Mesothelial cell of epicardium (in vitro differentiated cells): ENCODE measurements around the gene FREY1. TPM values are rescaled to one million over a fixed set of nuclear protein-coding genes. Genes with fewer than 3 reads are reported as not detected.

Source experiments
- DNase-seq, 2 experiments: peaks; one replicate each; pipeline ENCODE4 v3.0.0; 2021; ENCODE audit warnings: low spot score in 2 of 2; ENCODE audit not compliant: unreplicated experiment in 2 of 2
- H3K27ac Mint-ChIP-seq: 2 replicates; pipeline ENCODE4 v1.8.0; 2021; ENCODE audit warnings: mixed read lengths
- H3K27me3 Mint-ChIP-seq: 2 replicates; pipeline ENCODE4 v1.8.0; 2021; ENCODE audit warnings: low read depth, mixed read lengths
- H3K36me3 Mint-ChIP-seq: 2 replicates; pipeline ENCODE4 v1.8.0; 2021; ENCODE audit warnings: mixed read lengths
- H3K4me1 Mint-ChIP-seq: 2 replicates; pipeline ENCODE4 v1.8.0; 2021; ENCODE audit warnings: mixed read lengths
- H3K4me3 Mint-ChIP-seq: 2 replicates; pipeline ENCODE4 v1.8.0; 2021; ENCODE audit warnings: mild to moderate bottlenecking, moderate library complexity, mixed read lengths
- H3K9me3 Mint-ChIP-seq: 2 replicates; pipeline ENCODE4 v1.8.0; 2021; ENCODE audit warnings: mixed read lengths
- total RNA-seq: library from RNA; stranded (reverse); gene quantifications from 3 replicates; pipeline ENCODE4 v1.2.1, GENCODE V29; 2021
- TF ChIP-seq, protein P1 (sequence below): fragments of 200-600 bp; sonication (generic); IDR thresholded peaks from one replicate; pipeline ENCODE4 v1.5.0; 2021; ENCODE audit warnings: antibody characterized with exemption; ENCODE audit not compliant: unreplicated experiment

Gene FREY1
- total RNA-seq, 1 donor from 2014 or later: 3.9 TPM

DNA sequence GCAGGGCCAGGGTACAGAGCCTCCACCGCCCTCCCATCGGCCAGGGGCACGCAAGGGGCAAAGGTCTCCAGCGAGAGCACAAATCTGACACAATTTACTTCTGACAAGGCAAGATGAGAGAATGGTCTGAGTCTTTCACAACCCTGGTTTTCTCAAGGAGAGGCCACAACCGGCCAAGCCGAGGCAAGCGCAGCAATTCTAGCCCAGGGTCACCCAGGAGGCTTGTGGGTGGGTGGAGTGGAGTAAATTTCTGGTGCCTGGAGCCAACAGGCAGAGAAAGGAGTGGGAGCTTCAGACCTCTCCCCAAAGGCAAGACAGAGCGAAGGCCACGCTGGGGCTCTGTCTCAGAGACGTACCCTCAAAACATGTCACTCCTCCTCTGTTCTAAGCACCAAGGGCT, 24.7 kb upstream of the FREY1 start:
- TF ChIP-seq, protein P1, sequence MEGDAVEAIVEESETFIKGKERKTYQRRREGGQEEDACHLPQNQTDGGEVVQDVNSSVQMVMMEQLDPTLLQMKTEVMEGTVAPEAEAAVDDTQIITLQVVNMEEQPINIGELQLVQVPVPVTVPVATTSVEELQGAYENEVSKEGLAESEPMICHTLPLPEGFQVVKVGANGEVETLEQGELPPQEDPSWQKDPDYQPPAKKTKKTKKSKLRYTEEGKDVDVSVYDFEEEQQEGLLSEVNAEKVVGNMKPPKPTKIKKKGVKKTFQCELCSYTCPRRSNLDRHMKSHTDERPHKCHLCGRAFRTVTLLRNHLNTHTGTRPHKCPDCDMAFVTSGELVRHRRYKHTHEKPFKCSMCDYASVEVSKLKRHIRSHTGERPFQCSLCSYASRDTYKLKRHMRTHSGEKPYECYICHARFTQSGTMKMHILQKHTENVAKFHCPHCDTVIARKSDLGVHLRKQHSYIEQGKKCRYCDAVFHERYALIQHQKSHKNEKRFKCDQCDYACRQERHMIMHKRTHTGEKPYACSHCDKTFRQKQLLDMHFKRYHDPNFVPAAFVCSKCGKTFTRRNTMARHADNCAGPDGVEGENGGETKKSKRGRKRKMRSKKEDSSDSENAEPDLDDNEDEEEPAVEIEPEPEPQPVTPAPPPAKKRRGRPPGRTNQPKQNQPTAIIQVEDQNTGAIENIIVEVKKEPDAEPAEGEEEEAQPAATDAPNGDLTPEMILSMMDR: no peak
- H3K27me3 Mint-ChIP-seq: no peaks in the 10 kb centered on the region

GRCh38 chr11:45930951-45931570, 24.0 kb upstream of the FREY1 start:
- H3K9me3 Mint-ChIP-seq: no peaks in the 10 kb centered on the region
- no peak for DNase-seq
- H3K4me3 Mint-ChIP-seq: no peak overlapping the region
- H3K4me1 Mint-ChIP-seq: peaks cover 4% of the 10 kb centered on the region
- TF ChIP-seq, protein P1: no peak
- H3K36me3 Mint-ChIP-seq: peaks cover 16% of the 10 kb centered on the region
- H3K27ac Mint-ChIP-seq: peak overlapping the region; percentile 25
- peaks cover 4% of the 10 kb centered on the region for H3K27me3 Mint-ChIP-seq

More for the DNA sequence above, 24.7 kb upstream of the FREY1 start:
- peaks cover 4% of the 10 kb centered on the region for H3K4me1 Mint-ChIP-seq
- no peak overlapping the region for H3K4me3 Mint-ChIP-seq
- H3K36me3 Mint-ChIP-seq: peaks cover 20% of the 10 kb centered on the region
- no peak for DNase-seq
- H3K9me3 Mint-ChIP-seq: no peaks in the 10 kb centered on the region
- H3K27ac Mint-ChIP-seq: no peak overlapping the region

- Mint-ChIP-seq H3K27ac (no peak overlapping the region), H3K36me3 (peaks cover 16% of the 10 kb centered on the region), H3K9me3 (no peaks in the 10 kb centered on the region), H3K4me1 (peaks cover 4% of the 10 kb centered on the region), H3K27me3 (peaks cover 11% of the 10 kb centered on the region), H3K4me3 (no peak overlapping the region)
- no peak for DNase-seq
- TF ChIP-seq, protein P1: no peak
Measured at GRCh38 chr11:45930031-45930794, 23.1 kb upstream of the FREY1 start.

DNA sequence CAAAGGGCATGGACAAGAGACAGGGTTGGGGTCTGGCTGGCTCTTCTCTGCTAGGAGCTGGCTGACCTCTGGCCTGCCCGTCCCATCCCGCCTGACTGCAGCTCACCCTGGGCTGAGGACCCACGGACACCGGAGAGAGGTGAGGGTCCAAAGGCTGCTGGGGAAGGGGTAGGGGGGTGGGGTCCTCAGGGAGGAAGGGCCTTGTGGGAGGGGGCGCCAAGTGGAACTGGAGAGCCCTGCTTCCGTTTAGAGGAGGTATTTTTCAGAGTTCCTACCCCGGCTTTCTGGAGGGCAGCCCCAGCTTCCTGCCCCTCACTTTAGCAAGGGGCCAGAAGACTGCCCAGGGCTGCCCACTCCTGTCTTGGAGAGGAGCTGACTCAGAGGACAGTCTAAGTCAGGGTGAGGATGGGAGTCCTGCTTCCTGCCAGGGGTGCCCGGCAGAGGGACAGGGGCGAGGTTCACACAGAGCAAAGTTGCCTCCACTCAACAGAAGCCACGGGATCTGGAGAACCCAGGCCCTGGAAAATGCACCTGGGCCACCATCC, 22.5 kb upstream of the FREY1 start:
- Mint-ChIP-seq H3K4me1 (peaks cover 4% of the 10 kb centered on the region), H3K27me3 (peaks cover 17% of the 10 kb centered on the region), H3K36me3 (peaks cover 16% of the 10 kb centered on the region), H3K9me3 (no peaks in the 10 kb centered on the region), H3K27ac (no peak overlapping the region), H3K4me3 (no peak overlapping the region)
- TF ChIP-seq, protein P1: no peak
- no peak for DNase-seq

DNA sequence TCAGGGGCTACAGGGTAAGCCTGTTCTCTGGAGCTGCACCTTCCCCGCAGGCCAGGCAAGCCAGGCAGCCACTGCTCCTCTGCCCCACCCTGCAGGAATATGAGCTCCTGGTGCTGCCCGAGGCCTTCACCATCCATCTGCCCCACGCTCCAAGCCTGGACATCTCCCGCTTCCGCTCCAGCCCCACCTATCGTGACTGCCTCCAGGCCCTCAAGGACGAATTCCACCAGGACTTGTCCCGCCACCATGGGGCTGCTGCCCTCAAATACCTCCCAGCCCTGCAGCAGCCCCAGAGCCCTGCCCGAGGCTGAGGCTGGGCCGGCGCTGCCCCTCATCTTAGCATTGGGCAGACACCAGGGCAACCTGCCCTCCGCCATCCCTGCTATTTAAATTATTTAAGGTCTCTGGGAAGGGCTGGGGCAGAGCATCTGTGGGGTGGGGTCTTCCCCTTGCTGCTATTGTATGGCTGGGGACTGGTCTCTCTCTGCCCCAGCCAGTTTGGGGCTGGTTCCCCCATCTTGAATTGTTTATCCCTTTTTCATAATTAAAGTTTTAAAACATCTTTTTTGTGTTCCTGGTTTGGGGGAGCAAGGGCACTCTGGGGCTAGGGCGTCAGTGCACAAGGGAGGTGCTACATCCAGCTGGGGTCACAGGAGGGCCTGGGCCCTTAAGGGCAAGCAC, 21.6 kb upstream of the FREY1 start:
- DNase-seq: no peak
- Mint-ChIP-seq H3K9me3 (no peaks in the 10 kb centered on the region), H3K36me3 (peaks cover 15% of the 10 kb centered on the region), H3K4me3 (no peak overlapping the region), H3K27ac (peak overlapping the region; percentile 7), H3K27me3 (peaks cover 24% of the 10 kb centered on the region), H3K4me1 (peaks cover 7% of the 10 kb centered on the region)
- TF ChIP-seq, protein P1: no peak
